Stimulated activated CD4-positive, alpha-beta T cell treated with anti-CD3 and anti-CD28 coated beads, Interleukin-4, amount 100 ng/mL, for 48 hours (primary cell): ENCODE data around the gene TRMT11.
A peak's percentile ranks its signal among the peaks of the same experiment; 100 is the strongest.
"Not testable (repeated sequence)": the region's sequence is repeated elsewhere in the genome, so short reads cannot be mapped to it uniquely, and the experiment has no call there.

Experiments
- DNase-seq, 2 donors: peaks; one replicate each; pipeline ENCODE4 v3.0.0-alpha.2; 2020; ENCODE audit warnings: low read depth in 2 of 2

TRMT11 gene

DNA sequence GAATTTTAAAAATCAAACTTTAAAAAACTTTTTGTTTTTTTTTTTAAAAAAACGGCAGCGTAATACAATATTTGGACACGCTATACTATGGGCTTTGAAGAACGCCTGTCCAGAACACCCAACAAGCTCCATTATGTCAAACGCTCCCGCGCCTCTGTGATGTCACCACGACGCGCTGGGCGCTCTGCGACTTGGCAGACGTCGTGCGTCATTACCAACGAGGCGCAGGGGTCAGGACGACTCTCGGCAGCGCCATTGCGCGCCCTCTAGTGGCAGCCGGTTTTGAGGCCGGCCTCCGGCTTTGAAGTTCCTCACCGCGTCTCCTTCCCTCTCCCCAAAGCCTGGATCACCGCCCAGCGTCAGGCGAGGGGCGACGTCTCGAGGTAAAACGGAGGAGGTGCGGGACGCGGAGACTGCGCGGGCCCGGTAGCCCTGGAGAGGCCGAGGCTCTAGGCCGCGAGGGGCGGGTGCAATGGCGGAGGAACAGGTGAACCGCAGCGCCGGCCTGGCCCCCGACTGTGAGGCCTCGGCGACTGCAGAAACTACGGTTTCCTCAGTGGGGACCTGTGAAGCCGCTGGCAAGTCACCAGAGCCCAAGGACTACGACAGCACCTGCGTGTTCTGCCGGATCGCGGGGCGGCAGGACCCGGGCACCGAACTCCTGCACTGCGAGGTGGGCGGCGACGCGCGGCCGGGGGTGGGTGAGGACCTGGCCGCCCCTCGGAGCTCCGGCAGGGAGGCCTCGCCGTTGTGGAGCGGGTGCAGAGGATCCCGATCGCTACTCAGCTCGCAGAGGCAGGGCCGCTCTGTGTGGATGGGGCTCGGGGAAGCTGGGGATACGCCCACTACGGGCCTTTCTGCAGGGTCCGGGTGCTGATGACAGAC lies 29.6 kb upstream of the TRMT11 start, which contains the start of gene HINT3:
TSS of gene HINT3 (plus strand) at position 265 of the 885 bp plus-strand sequence. CDS start at position 473, 208 bp downstream.
- peak; percentile 99 for DNase-seq

DNA sequence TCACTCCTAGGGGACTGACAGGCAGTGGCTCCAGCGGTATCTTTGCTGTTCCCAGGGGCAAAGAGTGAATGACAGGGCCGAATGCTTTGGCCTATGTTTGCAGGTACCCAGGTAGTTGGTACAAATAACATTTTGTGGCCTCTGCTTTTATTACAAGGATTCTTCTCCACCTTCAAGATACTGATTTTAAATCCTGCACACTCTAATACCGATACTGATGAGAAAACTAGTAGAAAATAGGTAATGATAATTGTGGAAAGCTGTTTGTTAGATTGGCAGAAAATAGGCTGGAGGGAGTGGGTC lies 29.0 kb upstream of the TRMT11 start:
- no peak for DNase-seq

DNA sequence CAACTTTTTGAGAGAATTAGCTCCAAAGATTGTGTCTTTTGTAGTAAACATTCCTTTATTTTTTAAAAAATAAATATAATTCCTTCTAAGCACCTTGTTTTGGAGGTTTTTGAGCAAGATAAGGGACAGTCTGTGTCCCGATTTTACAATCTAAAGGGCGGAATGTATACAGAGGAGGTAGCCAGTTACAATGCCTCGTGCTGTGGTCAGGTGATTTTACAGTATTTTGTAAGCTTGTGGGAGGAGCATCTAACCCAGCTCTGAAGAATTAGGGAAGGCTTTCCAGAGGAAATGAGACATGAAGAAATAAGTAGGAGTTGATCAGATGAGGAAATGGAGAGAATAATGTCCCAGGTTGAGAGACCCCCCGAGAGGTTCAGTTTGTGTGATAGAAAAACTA lies 28.5 kb upstream of the TRMT11 start:
- no peak for DNase-seq

DNA sequence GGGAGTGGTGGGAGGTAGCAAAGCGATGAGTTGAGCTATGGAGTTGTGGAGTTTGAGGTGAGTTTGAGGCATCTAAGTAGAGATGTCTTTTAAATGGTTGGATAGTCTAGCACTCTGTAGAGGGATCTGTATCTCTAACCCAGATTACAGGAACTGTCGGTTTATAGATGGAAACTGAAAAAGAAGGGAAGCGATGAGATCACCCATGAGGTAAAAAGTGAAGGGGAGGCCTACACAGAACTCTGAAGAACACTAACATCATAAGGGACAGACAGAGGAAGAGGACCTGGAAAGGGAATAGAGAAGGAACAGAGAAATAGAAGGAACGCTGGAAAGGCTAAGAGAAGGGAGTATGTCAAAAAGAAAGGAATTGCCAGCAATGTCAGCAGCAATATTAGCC lies 27.3 kb upstream of the TRMT11 start:
- no peak for DNase-seq

DNA sequence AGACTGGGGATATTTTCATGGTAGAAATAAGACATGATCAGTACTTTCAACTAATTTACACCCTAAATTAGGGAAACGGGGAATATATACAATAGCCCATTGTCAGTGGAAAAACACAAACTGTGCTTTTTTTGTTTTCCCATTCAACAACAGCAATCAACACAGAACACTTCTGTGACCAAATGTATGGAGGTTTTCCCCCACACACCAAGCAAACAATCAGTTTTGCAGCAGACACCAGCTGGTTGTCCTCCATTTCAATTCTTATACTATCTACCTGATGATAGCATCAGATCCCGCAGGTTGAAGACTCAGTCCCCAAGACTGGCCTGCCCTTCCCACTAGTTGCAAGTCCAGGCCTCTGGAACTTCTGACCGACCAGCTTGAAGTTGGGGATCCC lies 25.2 kb upstream of the TRMT11 start:
- DNase-seq: no peak

DNA sequence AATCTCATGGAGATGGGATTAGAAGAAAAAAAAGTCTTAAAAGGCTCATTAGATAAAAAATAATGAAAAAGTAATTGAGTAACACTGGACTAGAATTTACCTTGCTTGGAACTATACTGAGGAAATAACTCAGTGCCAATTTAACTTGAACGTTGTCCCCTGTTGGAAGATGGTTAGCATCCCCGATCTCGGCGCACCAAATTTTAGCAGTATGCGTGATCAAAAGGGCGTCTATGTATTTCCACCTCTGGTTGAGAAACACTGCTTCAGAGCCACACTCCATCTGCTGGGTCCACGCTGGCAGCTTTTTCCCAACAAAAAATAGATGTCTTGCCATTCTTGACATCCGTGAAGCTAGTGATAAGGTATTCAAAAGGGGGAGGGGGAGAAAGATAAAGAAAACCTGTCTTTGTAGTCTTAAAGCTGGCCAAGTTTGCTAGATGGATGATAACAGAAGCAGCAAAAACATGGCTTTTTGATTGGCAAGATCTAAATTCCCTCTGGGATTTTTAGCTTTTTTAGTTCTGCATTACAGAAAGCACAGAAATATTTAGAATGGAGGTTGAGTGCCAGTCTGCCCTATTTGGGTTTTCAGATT lies 23.3 kb upstream of the TRMT11 start:
- DNase-seq: no peak

DNA sequence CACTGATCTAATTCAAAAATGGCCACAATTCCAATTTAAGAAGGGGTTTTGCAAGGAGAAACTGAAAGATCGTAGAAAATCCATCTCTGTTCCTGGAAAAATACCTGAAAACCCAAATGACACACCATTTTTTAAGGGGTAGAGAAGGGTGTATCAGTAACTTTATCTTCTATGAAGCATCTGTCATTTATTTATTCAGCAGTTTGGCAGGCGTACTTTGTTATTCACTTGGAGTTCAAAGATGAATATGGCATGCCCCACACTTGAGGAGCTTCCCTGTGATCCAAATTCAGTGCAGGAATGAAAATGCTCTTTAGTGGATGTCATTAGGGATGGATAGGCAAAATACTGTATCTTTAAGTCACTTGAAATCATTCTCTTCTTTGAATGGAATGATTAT lies 22.5 kb upstream of the TRMT11 start:
- DNase-seq: no peak

DNA sequence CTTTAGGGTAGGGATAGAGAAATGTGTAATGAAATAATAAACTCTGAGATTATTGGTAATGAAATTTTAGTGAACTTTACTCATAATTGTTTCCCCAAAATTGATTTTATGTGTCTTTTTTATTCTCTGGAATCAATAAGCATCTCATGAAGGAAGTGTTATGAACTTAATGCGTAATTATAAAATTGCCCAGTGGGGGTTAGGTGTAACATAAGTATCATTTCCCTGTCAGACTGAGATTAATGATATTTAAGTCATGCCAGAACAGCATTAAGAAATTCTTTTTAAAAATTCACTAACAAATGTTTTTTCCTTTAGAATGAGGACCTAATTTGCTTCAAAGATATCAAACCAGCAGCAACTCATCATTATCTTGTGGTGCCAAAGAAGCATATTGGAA lies 19.8 kb upstream of the TRMT11 start:
- DNase-seq: no peak

DNA sequence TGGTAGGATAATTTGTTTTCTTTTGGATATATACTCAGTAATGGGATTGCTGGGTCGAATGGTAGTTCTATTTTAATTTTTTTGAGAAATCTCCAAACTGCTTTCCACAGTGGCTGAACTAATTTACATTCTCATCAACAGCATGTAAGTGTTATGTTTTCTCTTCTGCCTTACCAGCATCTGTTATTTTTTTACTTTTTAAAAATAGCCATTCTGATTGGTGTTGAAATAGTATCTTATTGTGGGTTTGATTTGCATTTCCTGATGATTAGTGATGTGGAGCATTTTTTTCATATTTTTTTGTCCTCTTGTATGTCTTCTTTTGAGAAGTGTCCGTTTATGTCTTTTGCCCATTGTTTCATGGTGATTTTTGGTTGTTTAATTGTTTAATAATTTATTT lies 17.8 kb upstream of the TRMT11 start:
- no peak for DNase-seq

DNA sequence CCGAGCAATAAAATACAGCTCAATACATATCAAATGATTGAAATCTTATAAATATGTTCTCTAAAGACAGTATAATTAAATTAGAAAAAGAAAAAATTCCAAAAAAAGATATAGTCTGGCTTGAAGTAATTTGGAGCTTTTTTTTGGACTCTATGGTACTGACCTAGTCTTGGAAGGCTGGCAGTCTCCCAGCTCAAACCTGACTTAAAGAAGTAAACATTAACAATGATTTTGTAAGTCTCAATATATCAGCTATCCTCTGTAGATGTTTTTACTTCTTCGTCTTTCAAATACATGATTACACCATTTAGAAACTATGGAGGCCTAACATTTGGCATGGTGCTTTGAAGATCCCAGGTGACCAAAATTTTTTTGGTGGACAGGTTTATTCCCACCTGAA lies 15.6 kb upstream of the TRMT11 start:
- no peak for DNase-seq

DNA sequence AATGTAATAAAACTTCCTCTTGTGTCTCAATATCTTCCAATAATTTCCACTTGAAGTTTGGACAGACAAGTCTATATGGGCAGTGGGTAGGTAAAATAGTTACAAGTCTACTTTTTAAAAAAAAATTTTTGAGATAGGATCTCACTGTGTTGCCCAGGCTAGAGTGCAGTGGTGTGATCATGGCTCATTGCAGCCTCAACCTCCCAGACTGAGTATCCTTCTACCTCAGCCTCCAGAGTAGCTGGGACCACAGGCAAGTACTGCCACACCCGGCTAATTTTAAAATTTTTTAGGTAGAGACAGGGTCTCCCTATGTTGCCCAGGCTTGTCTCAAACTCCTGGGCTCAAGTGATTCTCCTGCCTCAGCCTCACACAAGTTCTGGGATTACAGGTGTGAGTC lies 13.9 kb upstream of the TRMT11 start:
- DNase-seq: not testable (repeated sequence)

DNA sequence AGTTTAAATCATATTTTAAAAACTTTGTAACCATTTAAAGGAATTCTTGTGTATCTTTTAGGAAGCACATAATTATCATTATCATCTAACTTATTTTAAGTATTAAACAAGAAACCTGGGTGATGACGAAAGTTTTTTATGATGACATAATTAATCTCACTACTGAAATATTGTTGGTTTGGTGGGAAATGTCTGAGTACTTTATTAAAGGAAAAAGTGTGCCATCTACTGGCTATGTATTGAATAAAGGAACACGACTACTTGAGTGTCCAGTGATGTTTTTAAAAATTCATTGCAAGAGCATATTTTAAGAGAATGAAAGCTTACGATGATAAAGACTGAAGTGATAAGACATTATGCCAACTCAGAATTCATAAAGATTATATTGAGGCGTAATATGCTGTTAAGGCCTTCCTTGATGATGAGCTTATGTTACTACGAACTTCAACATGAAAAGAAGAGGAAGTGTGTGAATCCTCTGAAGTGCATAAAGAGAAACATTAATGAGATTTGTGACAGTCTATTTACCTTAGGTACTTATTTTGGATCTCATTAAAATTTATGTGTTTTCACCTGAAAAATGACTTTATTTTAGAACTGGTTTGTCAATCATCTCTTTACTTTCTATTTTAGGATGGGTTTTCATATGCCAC lies 12.0 kb upstream of the TRMT11 start:
- DNase-seq: no peak

DNA sequence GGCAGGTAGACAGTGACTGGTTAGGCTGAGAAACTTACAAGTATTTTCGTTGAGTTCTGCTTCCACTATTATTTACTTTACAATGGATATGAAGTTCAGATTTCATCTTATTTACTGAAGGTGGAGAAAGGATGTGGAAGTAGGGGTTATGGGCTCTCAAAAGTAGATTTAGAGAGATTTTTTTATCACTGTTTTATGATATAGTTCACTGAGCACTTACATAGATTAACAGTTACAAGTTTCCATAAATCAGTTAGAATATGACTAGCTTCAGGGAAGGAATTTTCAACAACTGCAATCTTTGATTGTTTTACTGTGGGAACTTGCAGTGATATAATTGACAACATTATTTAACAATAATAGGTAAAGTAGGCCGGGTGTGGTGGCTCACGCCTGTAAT lies 7.2 kb upstream of the TRMT11 start:
- no peak for DNase-seq

DNA sequence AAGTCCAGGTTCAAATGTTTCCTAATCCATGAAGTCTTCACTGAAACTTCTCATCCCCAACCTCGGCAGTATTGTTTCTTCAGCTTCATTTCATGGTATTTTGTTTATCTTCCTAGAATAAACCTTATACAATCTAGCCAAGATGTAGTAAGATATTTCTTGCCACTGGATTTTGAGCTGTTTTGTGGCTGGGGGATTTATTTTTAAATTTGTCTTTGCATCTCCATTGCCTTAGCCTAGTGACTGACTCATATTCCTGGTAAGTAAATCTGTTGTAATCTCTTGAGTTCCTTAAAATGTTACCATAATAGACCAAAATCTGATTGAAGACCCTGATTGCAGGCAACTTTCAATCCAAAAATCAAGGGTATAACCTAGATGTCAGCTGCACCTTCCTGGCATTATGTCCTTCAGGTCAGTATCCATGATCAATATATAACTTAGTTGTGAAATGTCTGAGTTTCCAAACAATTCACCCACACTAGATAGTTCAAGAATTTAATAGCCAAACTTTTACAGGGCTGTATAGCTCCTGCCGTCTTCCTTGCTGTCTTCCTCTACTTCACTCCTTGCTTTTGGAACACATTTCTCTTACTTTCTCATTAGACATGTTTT lies 4.7 kb upstream of the TRMT11 start:
- no peak for DNase-seq

DNA sequence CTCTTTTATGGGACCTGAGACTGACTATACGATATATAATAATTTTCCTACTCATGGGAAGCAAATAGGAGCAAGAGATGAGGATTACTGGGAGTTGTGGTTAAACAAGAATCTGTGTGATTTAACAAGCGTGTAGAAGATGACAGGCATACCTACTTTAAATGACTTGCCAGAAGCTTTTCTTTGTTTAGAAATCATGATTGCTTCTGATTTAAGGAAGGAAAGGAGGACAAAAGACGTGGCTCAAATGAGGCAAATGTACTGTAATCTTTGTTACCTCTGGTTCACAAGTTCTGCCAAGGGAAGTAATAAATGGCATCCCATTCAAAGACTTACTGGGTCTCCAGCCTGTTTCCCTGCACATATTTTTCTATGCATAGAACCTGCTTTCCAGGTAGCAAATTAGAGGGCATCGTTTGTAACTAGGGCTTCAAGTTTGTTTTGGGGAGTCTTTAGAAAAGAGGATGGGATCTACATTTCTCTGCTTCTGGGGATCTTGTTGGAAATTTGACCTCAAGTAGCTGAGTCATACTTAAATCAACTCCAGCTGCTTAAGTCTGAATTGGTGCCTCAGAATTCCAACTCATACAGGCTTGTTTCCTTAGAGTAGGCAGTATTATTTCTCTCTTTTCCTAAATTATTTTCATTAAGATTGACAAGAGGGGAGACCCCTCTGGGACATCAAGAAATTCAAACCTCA lies 2.9 kb upstream of the TRMT11 start:
- no peak for DNase-seq

DNA sequence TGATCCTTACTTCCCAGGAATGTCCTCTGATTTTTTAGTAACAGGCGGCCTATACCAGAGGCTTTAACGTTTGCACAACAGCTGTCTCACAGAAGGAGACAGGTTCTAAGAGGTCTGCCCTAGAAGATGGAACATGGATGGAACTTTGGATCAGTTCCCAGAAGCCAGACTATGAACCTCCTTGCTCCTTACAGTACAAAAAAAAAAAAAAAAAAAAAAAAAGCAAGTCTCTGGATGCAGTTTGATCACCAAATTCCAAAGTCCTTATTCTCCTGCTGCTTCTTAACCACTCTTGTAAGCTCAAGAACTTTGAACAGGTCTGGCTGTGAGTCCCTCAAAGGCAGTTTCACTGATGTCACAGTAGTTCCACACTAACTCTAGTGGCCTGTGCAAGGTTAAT lies 2.0 kb upstream of the TRMT11 start:
- no peak for DNase-seq

DNA sequence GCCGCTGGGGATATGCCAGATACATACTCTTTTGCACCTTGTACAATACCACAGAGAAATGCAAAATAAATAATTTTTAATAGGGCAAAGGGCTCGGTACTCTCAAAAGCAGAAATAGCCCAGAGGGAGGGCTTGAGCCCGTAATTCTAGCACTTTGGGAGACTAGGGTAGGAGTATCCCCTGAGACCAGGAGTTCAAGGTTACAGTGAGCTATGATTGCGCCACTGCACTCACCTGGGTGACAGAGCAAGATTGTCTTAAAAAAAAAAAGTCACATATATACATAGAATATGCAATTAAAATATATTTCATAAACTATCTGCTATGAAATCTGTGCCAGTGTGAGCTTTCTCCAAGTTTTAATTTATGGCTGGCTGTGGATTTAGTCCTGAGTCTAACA lies 818 bp upstream of the TRMT11 start:
- DNase-seq: no peak

DNA sequence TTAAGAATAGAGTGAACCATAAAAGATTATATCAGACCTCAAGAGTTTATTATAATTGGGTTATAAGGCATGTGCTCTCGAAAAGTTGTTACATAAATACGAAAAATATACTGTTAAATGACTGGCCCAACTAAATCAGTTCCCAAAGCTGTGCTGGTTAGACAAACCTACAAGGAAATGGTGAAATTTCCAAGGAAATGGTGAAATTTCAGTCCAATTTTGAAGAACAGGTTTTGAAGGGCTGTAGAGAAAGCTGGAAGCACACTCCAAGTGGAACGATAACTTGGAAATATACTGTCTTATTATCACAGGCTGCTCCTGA lies 400 bp upstream of the TRMT11 start:
- DNase-seq: no peak

DNA sequence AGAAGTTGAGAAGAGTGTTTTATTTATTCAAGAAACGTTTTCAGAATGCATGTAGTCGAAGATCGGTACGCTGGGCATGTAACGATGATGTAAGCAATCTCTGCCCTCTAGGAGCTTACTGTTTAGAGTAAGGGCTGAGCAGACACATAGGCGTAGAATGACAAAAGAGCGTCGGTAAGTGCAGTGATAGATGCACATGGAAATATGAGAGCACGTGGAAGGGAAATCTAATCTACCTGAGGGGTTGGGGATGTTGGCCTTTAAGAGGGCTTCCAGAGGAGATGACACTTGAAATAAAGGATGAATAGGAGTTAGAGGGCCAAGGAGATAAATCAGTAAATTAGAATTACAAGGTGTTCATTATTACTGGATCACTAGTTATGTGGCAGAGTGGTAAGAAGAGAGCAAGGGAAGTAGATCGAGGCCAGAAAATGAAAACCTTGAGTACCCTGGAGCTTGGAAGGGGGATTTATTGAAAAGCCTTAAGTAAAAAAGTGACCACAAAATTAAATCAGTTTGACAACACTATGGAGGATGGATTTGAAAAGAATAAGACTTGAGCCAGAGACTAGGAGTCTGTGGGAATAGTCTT lies 782 bp downstream of the TRMT11 start:
- no peak for DNase-seq

DNA sequence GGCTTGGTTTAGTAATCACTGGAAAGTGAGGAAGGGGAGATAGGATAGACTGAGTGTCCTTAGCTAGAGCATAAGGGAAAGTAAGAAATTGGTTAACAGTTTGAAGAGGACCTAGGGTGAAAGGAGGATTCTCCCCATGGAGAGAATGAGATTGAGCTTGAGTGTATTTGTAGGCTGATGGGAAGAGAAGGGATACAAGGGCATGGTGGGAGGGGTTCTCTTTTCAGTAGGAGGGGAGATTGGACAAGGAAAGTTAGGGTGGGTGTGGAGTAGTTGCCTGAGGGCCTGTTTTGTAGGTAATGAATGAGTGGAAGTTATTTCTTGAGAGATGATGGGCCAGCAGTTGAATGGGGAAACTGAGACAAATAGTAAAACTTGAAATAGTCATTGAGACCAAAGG lies 1.9 kb downstream of the TRMT11 start:
- DNase-seq: no peak

DNA sequence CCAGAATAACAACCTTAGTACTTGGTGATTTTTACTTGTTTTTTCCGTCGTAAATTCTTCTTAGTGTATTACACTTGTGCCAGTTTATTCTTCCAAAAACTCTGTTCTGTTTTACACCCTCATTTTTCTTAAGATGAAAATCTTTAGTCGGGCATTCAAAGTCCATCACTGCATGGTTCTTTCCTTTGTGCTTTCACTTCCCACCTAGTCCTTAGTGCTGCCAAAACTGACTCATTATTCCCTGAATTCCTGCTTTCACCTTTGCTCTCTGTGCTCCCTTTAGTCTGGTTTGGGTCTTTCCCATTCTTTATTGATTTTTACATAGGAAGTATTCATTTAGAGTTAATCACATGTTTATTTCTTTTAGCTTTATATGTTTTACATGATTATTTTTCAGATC lies 3.3 kb downstream of the TRMT11 start:
- no peak for DNase-seq

DNA sequence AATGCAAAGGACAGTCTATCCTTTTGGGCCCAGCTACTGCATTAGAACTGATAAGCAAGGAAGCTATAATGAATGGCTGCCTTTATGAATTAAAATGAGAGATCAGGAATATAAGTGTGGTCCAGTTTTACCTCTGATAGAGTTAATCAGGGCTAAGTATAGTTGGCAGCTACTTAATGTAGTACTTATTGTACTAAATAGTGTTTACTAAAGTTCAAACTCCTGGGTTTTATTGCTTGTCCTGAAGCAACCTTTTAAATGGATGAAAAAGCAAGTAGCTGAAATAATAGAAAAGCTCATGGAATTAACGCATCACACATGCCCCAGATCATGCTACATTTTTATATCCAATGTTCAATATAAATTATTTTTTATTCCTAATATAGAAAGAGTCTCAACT lies 5.3 kb downstream of the TRMT11 start:
- no peak for DNase-seq
